ENCODE data around the gene BMAL1. TPM values are rescaled to one million over a fixed set of nuclear protein-coding genes. Genes with fewer than 3 reads are reported as not detected.
"Not testable (repeated sequence)": the region's sequence is repeated elsewhere in the genome, so short reads cannot be mapped to it uniquely, and the experiment has no call there.

The BMAL1 gene
- total RNA-seq, 2 donors from 2014 or later: 61.4 to 82.1 TPM

DNA sequence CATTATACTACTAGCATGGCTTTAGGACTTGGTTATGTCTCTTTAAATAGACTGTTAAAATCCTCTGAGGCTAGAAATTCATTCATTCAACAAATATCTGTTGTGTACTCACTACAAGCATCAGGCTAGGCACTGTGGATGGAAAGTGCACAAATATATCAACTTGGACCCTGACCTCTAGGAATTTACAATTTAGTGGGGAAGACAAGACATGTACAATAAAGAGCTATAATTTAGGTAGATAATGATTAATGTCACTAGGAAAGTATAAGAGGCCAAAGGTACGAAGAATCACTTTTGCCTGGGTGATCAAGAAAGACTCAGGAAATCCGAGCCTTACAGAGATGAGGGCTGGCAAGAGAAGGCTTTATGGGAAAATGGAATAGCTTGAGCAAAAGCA is 25.6 kb upstream of the BMAL1 start:
- Mint-ChIP-seq H3K36me3 (no peaks in the 10 kb centered on the region), H3K9me3 (no peaks in the 10 kb centered on the region), H3K4me3 (no peak overlapping the region), H3K4me1 (ENCODE audit: low read depth in 2 of 2) (no peaks in the 10 kb centered on the region), H3K27me3 (peaks cover 5 to 11% of the 10 kb centered on the region in 2 donors), H3K27ac (no peak overlapping the region)
- no peak for DNase-seq (ENCODE audit: low spot score)
- no peak for ATAC-seq

- no peaks in the 10 kb centered on the region for H3K9me3 Mint-ChIP-seq
- no peak overlapping the region for H3K4me3 Mint-ChIP-seq
- H3K36me3 Mint-ChIP-seq: no peaks in the 10 kb centered on the region
- no peak for ATAC-seq
- no peak for DNase-seq (ENCODE audit: low spot score)
- H3K27me3 Mint-ChIP-seq: peaks cover 7 to 11% of the 10 kb centered on the region in 2 donors
- no peak overlapping the region for H3K27ac Mint-ChIP-seq
- H3K4me1 Mint-ChIP-seq (ENCODE audit: low read depth in 2 of 2): no peaks in the 10 kb centered on the region
These were observed 25.2 kb upstream of the BMAL1 start for GRCh38 chr11:13252438-13252837.

- DNase-seq (ENCODE audit: low spot score): no peak
- H3K27ac Mint-ChIP-seq: no peak overlapping the region
- H3K27me3 Mint-ChIP-seq: peaks cover 8 to 17% of the 10 kb centered on the region in 2 donors
- no peak for ATAC-seq
- no peaks in the 10 kb centered on the region for H3K36me3 Mint-ChIP-seq
- H3K4me3 Mint-ChIP-seq: no peak overlapping the region
- no peaks in the 10 kb centered on the region for H3K9me3 Mint-ChIP-seq
- H3K4me1 Mint-ChIP-seq (ENCODE audit: low read depth in 2 of 2): peaks cover 0 to 8% of the 10 kb centered on the region in 2 donors
These were observed 21.4 kb upstream of the BMAL1 start for GRCh38 chr11:13256216-13256615.

DNA sequence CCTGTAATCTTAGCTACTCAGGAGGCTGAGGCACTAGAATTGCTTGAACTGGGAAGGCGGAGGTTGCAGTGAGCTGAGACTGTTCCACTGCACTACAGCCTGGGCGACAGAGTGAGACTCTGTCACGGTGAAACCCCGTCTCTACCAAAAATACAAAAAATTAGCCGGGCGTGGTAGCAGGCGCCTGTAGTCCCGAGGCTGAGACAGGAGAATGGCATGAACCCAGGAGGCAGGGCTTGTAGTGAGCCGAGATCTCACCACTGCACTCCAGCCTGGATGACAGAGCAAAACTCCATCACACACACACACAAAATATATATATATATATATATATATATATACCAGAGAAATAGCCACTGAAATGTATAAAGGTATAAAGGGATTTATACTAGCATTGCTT is 19.5 kb upstream of the BMAL1 start:
- DNase-seq (ENCODE audit: low spot score); H3K9me3 Mint-ChIP-seq; H3K4me1 Mint-ChIP-seq (ENCODE audit: low read depth in 2 of 2); H3K36me3 Mint-ChIP-seq; ATAC-seq; H3K4me3 Mint-ChIP-seq; H3K27ac Mint-ChIP-seq: not testable (repeated sequence)
- peaks cover 9 to 17% of the 10 kb centered on the region in 2 donors for H3K27me3 Mint-ChIP-seq

GRCh38 chr11:13258855-13259254 is 18.7 kb upstream of the BMAL1 start:
- no peak for DNase-seq (ENCODE audit: low spot score)
- no peak for ATAC-seq
- H3K27ac Mint-ChIP-seq: no peak overlapping the region
- no peaks in the 10 kb centered on the region for H3K9me3 Mint-ChIP-seq
- H3K4me3 Mint-ChIP-seq: no peak overlapping the region
- no peaks in the 10 kb centered on the region for H3K36me3 Mint-ChIP-seq
- peaks cover 17 to 25% of the 10 kb centered on the region in 2 donors for H3K27me3 Mint-ChIP-seq
- H3K4me1 Mint-ChIP-seq (ENCODE audit: low read depth in 2 of 2): peaks cover 0 to 8% of the 10 kb centered on the region in 2 donors

DNA sequence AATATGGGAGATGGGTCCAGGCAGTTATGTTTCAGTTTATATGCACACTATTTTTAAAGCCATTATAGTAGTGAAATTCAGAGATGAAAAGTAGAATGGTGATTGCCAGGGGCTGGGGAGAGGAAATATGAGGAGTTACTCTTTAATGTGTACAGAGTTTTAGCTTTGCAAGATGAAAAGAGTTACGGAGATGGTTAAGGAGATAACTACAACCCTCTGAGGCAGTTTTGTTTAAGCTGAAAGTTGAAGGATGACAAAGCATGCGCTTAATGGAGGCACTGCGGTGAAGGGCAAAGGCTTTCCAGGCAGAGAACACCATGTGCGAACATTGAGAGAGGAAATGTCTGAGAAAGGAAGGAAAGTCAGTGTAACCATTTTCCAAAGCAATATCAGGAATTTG is 18.2 kb upstream of the BMAL1 start:
- DNase-seq (ENCODE audit: low spot score): no peak

DNA sequence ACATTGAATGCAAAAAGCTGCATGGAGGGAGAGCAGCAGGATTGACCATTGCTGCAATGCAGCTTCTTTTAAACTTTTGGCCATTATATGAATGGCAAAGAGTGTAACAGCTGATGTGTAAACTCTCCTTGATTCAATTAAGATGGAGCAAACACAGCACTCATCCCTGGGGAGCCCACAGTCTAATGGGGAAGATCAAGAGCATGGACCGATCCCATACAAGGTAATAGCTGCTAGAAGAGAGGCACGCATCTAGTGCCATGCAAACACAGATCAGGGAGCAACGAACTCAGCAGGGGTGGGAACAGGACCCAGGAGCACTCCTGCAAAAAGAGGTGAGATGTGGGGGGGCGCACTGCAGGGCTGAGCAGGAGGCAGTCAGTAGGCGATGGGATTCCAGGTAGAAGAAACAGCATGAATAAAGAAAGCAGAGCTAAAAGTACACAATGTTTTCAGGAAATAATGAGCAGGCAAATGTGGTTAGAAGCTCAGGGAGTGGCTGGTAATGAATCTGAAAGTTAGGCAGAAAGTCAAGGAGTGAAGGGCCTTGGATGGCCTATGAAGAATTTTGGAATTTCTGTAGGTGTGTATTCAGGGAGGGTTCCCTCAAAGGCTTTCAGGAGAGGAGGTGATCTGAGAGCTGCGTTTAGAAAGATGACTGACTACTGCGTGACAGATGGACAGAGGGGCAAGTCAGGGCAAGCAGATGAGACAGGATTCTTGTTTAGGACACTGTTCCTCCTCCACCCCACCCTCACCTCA is 17.2 kb upstream of the BMAL1 start:
- no peak overlapping the region for H3K27ac Mint-ChIP-seq

More for the DNA sequence above, 18.2 kb upstream of the BMAL1 start:
- H3K27me3 Mint-ChIP-seq: peaks cover 21 to 27% of the 10 kb centered on the region in 2 donors
- no peak overlapping the region for H3K27ac Mint-ChIP-seq
- no peaks in the 10 kb centered on the region for H3K9me3 Mint-ChIP-seq
- peaks cover 0 to 8% of the 10 kb centered on the region in 2 donors for H3K4me1 Mint-ChIP-seq (ENCODE audit: low read depth in 2 of 2)
- no peak overlapping the region for H3K4me3 Mint-ChIP-seq
- H3K36me3 Mint-ChIP-seq: no peaks in the 10 kb centered on the region
- no peak for ATAC-seq

GRCh38 chr11:13260963-13261588 is 16.5 kb upstream of the BMAL1 start:
- H3K9me3 Mint-ChIP-seq: no peaks in the 10 kb centered on the region
- no peaks in the 10 kb centered on the region for H3K36me3 Mint-ChIP-seq
- DNase-seq (ENCODE audit: low spot score) (no peak), ATAC-seq (peak; percentile 20 to 24)
- H3K4me1 Mint-ChIP-seq (ENCODE audit: low read depth in 2 of 2): peaks cover 0 to 8% of the 10 kb centered on the region in 2 donors
- no peak overlapping the region for H3K27ac Mint-ChIP-seq
- H3K4me3 Mint-ChIP-seq: no peak overlapping the region
- H3K27me3 Mint-ChIP-seq: peaks cover 31 to 32% of the 10 kb centered on the region in 2 donors

More for the DNA sequence above, 17.2 kb upstream of the BMAL1 start:
- Mint-ChIP-seq H3K4me3 (no peak overlapping the region), H3K9me3 (no peaks in the 10 kb centered on the region), H3K4me1 (ENCODE audit: low read depth in 2 of 2) (peaks cover 0 to 8% of the 10 kb centered on the region in 2 donors), H3K36me3 (no peaks in the 10 kb centered on the region), H3K27me3 (peaks cover 25 to 30% of the 10 kb centered on the region in 2 donors)
- ATAC-seq (no peak), DNase-seq (ENCODE audit: low spot score) (no peak)

DNA sequence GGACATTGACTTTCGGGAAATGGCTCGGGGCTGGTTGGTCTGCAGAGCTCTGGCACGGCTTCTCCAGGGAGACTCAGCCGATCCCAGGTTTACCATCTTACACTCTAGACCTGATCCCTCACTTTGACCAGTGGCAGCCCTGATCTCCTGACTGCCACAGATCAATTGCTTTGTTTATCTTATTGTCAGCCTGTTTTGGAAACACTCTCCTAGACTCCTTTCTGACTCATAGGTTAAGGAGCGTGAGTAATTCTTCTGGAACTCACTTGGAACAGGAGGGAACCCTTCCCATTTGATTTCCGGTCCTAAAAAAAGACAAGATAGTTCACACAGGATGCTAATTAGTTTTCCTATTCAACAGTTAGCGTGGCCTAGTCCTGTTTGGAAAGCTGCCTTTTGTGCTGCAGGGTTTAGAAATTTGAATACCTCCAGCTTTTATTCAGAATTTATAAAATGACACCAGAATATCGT is 16.0 kb upstream of the BMAL1 start:
- Mint-ChIP-seq H3K27ac (no peak overlapping the region), H3K4me1 (ENCODE audit: low read depth in 2 of 2) (peaks cover 0 to 8% of the 10 kb centered on the region in 2 donors), H3K9me3 (no peaks in the 10 kb centered on the region), H3K27me3 (peaks cover 31 to 35% of the 10 kb centered on the region in 2 donors), H3K4me3 (no peak overlapping the region), H3K36me3 (no peaks in the 10 kb centered on the region)
- no peak for ATAC-seq
- no peak for DNase-seq (ENCODE audit: low spot score)

DNA sequence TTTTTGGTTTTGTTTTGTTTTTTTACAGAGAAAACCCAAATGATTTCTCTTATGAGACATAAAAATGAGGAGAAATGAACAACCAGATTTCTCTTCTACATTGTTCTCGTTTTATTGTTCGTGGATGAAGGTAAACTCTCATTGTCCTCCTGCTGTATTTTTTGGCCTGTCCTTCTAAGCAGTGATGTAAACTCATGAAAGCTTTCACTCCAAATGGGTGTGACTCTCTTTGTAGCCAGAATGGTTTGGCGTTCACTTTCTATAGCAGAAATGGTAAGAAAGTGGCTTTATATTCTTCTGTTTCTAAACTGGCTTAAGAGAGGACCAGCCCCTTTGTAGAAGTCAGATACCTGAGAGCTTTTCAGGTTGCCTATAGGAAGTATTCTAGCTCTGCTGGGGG is 15.5 kb upstream of the BMAL1 start:
- no peaks in the 10 kb centered on the region for H3K9me3 Mint-ChIP-seq
- H3K4me1 Mint-ChIP-seq (ENCODE audit: low read depth in 2 of 2): peaks cover 0 to 8% of the 10 kb centered on the region in 2 donors
- DNase-seq (ENCODE audit: low spot score) (no peak), ATAC-seq (no peak)
- H3K36me3 Mint-ChIP-seq: no peaks in the 10 kb centered on the region
- no peak overlapping the region for H3K27ac Mint-ChIP-seq
- H3K27me3 Mint-ChIP-seq: peaks cover 30 to 36% of the 10 kb centered on the region in 2 donors
- H3K4me3 Mint-ChIP-seq: no peak overlapping the region

- Mint-ChIP-seq H3K27me3 (peaks cover 31 to 52% of the 10 kb centered on the region in 2 donors), H3K4me1 (ENCODE audit: low read depth in 2 of 2) (no peaks in the 10 kb centered on the region), H3K4me3 (no peak overlapping the region), H3K27ac (no peak overlapping the region), H3K36me3 (no peaks in the 10 kb centered on the region), H3K9me3 (no peaks in the 10 kb centered on the region)
- DNase-seq (ENCODE audit: low spot score) (no peak), ATAC-seq (no peak)
These were observed 8.8 kb upstream of the BMAL1 start for GRCh38 chr11:13268791-13269190.

DNA sequence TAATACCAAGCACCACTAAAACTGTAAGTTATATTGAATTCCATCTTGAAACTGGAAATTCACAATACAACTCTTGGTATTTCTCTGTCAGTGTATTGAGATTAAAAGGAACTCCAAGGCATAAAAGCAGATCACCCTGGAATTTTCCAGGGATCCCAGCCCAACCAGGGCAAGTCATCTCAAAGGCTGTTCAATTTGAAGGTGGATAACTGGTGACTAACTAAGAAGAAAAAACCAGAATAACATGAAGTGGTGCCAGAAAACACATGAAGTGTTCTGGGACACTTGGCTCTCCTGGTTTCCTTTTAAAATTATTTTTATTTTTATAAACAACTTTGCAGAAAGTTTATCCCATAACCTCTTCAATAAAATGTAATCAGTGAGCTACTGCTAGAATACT is 7.8 kb upstream of the BMAL1 start:
- DNase-seq (ENCODE audit: low spot score) (no peak), ATAC-seq (no peak)
- no peaks in the 10 kb centered on the region for H3K4me1 Mint-ChIP-seq (ENCODE audit: low read depth in 2 of 2)
- no peak overlapping the region for H3K4me3 Mint-ChIP-seq
- H3K9me3 Mint-ChIP-seq: no peaks in the 10 kb centered on the region
- H3K36me3 Mint-ChIP-seq: no peaks in the 10 kb centered on the region
- H3K27me3 Mint-ChIP-seq: peaks cover 35 to 58% of the 10 kb centered on the region in 2 donors
- H3K27ac Mint-ChIP-seq: no peak overlapping the region

- no peaks in the 10 kb centered on the region for H3K36me3 Mint-ChIP-seq
- H3K27me3 Mint-ChIP-seq: peaks cover 32 to 56% of the 10 kb centered on the region in 2 donors
- no peaks in the 10 kb centered on the region for H3K9me3 Mint-ChIP-seq
- ATAC-seq (no peak), DNase-seq (ENCODE audit: low spot score) (no peak)
- no peak overlapping the region for H3K4me3 Mint-ChIP-seq
- H3K27ac Mint-ChIP-seq: no peak overlapping the region
- peaks cover 5 to 11% of the 10 kb centered on the region in 2 donors for H3K4me1 Mint-ChIP-seq (ENCODE audit: low read depth in 2 of 2)
These were observed 6.4 kb upstream of the BMAL1 start for GRCh38 chr11:13271060-13271693.

DNA sequence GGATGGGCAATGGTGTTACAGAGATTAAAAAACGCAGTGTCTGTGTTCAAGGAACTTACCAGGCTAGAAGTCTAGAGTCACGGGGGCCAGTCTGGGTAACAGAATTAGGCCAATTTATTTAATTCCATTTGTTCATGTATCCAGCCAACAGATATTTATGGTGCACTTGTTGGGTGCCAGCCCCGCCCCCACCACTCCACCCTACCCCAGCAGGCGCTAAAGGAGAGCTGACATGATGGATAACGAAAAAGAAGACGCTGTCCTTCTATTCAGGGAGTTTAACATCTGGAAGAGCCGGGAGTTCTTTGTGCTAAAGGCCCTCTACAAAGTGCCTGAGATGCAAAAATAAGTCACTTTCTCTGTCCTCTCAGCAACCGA is 1.1 kb upstream of the BMAL1 start:
- Mint-ChIP-seq H3K9me3 (no peaks in the 10 kb centered on the region), H3K4me3 (peak overlapping the region; percentile 100), H3K36me3 (peaks cover 5% of the 10 kb centered on the region), H3K27ac (peak overlapping the region; percentile 95 to 96), H3K27me3 (peaks cover 19 to 28% of the 10 kb centered on the region in 2 donors), H3K4me1 (ENCODE audit: low read depth in 2 of 2) (peaks cover 37 to 49% of the 10 kb centered on the region in 2 donors)
- no peak for DNase-seq (ENCODE audit: low spot score)
- no peak for ATAC-seq
